ENCODE data around the gene MTFMT.
"Not testable (repeated sequence)": the region's sequence is repeated elsewhere in the genome, so short reads cannot be mapped to it uniquely, and the experiment has no call there.

Gene MTFMT

DNA sequence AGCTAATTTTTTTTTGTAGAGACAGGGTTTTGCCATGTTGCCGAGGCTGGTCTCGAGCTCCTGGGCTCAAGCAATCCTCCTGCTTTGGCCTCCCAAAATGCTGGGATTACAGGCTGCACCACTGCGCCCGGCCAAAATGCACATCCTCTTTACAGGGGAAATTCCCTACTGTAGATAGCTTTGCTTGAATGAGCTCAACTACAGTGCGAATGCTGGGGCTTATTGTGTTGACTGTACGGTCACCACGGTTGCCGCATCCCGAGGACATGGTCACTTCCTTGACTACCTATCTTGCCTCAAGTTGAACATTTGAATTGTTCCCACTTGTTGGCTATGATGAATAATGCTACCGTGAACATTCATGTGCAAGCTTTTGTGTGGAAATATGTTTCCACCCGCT is 5.3 kb upstream of the MTFMT start:
- no peak for DNase-seq

DNA sequence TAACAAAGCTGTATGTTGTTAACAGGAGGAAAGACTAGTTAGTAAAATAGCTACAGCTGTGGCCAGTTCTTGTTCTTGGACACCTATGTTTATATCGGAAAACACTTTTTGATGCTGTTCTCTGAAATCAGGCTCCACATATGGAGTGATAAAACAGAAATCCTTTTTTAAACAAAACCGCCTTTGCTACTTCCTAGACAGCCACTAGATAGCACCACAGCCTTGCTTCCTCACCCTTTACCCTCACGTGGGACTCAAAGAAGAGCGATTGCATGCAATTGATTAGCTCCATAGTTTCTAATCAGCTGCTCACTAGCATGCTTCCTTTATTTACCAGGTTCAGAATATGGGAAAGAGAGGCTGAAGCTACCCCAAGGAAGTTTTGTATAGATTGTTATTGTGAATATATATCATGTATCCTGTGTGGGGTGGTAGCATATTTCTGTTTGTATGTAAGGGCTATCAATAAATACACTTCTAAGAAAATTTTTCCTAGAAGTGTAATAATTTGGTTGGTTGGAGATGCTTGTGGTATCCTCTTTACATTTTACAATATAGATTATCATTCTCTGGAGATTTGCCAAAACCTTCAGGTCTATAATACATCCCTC is 4.3 kb upstream of the MTFMT start:
- peak; percentile 25 for DNase-seq

DNA sequence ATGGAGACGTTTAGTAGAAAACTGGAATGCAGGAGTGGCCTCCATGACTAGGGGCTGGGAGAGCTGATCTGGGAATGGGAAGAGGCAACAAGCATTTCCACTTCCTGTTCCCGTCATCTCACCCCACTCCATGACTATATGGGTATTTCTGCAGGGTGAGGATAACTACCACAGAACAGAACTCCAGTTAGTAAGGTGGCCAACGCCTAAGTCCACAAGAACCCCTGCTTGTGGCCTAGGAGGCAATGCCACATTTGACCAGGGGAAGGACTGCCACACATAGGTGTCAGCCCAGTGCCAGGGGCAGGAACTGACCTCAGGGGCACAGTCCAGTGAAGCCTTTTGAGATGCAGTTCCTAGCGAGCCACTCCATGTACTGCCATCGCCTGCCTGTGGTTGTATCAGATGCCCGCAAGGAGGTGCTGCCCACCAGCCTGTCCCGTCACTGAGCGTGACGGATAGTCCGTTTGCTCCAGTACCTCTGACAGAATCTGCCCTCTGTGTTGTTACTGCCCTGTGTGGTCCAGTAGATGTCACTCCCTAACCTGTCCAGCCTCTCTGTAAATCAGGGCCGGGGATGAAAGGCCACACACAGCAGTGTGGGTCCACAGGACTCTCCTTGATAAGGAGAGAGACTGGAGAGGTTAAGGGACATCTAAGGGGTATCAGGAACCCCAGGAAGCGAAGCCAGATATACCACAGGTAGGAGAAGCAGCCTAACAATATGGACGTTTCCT is 3.5 kb upstream of the MTFMT start:
- DNase-seq: peak; percentile 75

DNA sequence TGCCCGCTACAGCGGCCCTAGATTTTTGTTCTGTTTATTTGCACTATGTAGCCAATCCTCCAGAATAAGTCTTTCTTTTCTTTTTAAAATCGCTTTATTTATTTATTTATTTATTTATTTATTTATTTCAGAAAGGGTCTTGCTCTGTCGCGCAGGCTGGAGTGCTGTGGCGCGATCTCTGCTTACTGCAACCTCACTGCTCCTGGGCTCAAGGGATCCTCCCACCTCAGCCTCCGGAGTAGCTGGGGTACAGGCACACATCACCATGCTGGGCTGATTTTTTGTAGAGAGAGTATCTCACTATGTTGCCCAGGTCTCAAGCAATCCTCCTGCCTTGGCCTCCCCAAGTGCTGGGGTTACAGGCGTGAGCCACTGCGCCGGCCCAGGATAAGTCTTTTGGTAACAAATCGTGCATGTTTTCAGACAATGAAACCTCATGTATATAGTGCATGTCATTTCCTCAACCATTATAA is 333 bp upstream of the MTFMT start:
- DNase-seq: no peak

DNA sequence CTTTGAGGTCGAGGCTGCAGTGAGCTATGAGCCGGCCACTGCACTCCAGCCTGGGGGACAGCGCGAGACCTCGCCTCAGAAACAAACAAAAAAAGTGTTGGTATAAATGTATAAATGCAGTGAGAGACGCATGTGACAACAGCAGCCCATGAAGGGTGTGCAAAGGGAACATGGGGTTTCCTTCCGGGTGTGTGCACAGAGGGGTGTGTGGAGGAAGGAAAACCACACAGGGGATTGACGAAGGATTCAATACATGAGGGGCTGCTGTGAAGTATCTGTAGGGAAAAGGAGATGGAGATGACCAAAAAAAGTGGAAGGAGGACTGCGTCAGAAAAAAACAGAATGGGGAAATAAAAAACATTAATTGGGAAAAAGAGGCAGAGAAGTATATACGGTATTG is 1.1 kb downstream of the MTFMT start:
- no peak for DNase-seq

DNA sequence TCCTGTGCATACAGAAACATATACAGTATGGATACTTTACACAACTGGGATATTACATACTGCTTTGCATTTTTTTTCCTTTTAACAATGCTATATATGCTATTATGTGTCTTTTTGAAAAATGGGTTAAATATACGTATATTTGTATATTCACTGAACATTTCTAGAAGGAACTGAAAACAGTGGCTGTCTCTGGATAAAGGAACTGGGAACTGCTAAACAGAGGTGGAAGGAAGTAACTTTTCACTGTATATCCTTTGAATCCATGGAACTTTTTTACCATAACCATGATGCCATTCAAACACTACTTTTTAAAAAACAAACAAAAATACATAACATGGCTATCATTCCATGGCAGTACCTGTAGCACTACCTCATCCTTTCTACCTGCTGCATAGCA is 1.8 kb downstream of the MTFMT start:
- DNase-seq: no peak

DNA sequence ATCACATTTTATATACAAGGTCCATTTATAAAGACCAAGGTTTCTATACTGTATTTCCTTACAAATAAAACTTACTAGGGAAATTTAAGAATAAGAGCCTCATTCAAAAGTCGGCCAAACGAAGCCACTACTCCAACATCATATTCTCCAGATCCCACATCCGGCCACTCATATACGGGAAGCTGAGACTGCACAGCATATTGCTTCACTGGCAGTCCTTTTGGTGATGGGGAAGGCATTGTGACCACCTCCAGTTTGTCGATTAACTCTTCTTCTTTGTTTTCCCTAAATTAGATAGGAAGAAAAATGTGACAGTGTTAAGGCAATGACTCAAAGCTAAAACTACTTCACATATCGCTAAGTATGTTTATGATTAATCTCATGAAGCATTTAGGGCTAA is 2.7 kb downstream of the MTFMT start:
- no peak for DNase-seq

DNA sequence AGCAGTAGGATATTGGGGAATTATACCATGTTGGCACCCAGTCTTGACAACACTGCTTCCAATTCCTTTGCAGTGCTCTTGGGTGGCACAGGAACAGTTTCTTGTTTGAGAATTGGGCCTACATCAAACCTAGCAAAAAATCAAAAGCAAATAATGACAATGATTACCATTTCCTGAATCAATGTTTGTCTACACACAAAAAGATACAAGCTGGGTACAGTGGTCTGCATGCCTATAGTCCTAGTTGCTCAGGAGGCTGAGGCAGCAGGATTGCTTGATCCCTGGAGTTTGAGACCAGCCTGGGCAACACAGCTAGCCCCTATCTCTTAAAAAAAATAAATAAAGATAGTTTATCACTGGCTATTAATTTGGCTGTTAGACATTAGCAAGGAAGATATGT is 8.0 kb downstream of the MTFMT start:
- no peak for DNase-seq

DNA sequence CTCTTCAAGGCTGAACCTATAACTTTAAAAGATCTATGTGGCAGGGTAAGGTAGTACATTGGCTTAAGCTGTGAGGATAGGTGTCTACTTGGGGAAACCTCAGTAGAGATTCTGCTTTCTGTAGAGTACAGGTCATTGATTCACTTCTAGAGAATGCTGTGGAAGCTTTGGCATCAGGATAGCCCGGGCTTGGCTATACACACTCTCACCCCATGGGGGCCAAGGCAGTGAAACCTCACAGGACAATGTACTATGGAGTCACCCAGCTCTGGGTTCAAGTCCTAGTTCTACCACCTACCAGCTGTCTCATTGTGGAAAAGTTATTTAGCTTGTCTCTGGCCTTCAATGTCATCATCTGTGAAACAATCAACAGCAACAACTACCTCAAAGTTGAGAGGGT is 9.0 kb downstream of the MTFMT start:
- no peak for DNase-seq

DNA sequence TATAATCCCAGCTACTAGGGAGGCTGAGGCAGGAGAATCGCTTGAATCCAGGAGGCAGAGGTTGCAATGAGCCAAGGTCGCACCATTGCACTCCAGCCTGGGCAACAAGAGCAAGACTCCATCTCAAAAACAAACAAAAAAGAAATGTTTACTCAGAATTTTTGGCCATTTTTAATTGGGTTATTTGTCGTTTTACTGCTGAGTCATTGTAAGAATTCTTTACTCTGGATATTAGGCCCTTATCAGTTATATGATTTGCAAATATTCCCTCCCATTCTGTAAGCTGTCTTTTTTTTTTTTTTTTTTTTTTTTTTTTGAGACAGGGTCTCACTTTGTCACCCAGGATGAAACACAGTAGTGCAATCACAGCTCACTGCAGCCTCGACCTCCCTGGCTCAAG is 18.2 kb downstream of the MTFMT start:
- DNase-seq: not testable (repeated sequence)

DNA sequence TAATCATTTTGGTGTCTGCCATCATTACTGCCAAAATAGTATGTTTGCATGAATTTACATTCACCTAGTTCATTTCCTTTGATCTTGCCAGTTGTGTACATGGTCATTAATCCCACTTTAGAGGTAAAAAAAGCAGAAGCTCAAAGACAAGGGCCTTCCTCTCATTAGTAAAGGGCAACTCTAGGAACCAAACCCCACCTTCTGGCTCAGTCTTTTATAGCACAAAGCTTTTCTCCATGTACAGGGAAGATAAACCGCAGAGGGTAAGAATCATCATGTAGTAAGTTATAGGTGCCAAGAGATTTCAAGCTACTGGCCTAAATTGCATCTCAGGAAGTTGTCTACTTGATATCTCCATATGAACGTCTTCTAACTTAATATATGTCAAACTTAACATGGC is 20.5 kb downstream of the MTFMT start:
- no peak for DNase-seq

DNA sequence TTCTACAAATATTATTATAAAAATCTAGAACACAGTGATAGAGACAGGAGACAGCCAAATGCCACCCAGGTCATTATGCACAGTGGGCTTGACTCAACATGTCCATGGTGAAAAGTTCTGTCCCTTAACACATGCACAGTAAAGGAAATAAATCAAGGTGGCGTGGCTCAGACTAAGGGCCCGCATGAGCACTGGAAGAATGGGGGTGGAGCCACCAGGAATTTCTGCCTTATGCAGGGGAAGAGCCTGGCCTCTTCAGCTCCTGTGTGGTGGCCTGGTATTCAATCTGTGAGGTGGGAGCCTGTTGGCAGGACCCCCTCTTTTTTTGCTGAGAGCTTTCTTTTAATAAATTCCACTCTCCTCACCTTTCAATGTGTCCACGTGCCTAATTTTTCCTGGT is 22.6 kb downstream of the MTFMT start:
- no peak for DNase-seq

DNA sequence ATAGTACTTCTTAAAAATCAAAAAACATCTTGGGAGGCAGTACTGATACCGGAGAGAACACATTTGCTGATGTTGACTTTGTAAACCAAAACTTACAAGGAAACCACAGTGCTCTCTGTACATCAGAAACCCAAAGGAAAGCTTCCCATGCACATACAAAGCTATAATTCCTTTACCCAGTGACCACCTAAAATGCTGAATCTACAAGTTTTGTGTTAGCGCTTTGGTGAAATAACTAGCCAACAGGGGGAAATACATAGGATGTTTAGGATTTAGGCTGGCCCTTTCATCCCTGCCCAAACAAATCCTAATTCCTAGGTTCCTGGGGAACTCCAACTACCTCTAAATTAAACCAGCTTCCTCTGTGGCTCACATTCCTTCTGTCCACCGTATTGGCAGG is 24.4 kb downstream of the MTFMT start:
- DNase-seq: no peak

DNA sequence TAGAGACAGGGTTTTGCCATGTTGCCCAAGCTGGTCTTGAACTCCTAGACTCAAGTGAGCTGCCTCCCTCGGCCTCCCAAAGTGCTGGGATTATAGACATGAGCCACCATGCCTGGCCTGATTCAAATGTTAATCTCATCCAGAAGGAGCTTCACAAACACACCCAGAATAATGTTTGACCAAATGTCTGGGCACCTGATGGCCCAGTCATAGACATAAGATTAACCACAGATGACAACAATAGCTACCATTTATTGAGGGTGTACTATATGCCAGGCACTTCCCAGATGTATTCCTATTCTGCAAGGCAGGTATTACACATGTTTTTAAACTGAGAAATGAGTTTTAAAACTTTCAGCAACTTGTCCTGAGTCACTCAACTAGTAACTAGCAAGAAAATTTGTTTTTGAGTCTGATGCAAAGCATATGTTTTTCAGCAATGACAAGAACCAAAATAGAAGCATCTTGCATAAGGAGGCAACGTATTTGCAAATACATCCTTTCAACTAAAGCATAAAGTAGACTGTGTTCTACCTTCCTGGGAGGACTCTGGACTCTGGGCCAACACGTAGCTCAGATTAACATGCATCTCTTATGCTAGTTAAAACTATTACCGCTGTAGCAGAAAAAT is 31.6 kb downstream of the MTFMT start:
- DNase-seq: no peak

DNA sequence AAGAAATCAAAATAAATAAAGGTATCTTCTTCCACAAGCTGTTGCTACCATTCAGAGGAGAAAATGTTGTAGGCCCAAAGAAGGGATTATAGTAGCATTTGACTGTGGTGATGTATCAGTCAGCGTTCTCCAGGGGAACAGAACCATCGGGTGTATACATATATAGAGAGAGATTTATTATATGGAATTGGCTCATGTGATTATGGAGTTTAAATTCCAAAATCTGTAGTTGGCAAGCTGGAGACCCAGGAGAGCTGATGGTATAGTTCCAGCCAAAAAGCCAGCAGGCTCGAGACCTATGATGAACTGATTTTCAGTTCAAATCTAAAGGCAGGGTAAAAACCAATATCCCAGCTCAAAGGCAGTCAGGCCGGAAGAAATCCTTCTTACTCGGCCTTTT is 32.4 kb downstream of the MTFMT start:
- DNase-seq: no peak

DNA sequence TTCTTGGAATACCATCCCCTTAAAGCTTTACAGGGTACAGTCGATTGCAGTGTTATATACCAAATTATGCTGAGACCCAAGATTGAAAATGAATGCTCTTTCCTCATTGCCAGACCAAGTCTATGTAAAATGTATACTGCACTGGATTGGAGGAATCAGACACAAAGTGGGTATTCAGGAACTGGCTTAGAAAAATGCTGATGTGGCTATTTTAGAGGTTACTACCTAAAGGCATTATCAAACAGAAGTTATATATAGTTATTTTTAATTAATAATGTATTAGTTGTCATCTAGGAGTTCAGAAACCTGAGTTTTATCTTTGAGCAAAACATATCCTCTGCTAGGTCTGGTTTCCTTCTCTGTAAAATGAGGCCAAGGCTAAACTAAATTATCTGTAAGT is 36.1 kb downstream of the MTFMT start:
- no peak for DNase-seq

DNA sequence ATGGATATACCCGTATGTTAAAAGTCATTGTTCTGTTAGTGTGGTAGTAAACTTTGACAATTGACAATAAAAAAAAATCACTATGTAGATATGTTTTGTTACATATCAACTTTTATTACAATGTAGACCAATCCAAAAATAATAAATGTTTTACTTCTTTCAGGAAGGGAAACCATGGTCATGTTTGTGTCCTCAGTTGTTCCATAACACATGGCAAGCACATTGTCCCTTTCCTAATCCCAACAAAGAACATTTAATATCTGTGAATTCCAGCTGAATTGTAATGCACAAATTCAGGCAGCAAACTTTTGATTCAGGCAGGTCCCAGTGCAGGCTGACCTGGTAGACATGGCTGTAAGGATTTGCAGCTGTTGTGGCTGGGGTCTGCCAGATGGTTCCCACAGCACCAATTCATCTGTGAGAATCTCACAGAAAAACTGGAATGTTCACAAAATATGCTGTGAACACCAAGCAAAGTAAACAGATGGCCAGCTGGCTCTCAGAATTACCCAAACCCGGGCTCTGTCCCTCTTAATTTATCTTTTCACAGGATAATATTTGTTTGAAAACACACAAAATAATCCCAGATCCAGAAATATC is 37.8 kb downstream of the MTFMT start:
- DNase-seq: no peak

DNA sequence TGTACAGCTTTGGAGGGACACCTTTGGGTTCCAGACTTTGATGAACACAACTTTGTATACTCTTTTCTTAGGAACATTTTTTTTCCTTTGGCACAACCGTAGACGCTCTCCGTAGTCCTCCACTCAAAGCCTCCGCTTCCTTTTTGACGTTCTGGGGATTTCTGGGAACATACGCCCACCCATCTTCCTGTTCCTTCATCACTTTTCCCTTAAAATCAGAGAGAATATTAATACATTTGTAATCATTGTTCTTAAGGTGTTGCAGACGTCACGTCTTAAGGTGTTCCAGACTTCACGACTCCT is 39.3 kb downstream of the MTFMT start:
- DNase-seq: no peak

DNA sequence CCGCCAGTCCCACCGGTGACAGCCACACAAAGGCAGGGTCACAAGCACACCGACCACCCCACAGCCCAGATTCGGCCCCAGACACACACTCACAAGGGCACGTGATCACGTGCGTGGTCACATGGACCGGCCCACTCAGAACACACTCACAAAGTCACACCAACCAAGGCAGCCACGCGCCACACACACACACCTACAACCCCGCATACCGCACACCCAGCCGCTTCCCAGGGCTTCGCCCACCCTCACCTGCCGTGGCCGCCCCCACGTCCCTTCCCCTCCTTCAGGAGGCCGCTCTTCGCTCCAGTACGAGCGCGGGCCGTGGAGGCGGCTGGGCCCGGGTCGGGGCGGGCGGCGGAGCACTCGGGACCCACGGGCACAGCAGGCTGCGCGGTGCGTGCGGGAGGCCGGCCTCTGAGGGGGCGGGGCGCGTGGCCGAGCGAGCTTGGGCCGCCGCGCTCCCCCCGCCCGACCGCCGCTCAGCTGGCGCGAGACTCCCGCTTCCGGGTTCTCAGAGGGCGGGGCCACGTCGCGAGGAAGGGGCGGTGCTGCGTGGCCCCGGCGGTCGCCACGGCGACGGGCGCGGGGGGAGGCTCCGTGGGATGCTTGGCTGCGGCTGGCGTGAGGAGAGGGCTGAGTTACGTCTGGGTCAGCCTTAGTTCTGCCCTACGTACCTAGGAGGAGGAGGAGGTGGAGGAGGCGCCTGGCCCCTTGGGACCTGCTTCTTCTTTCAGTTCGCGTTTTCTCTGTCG is 39.8 kb downstream of the MTFMT start, which contains the start of gene SPG21:
SPG21 (minus strand) TSS at position 499 of the 752 bp plus-strand sequence. CDS start 6,345 bp downstream, outside the sequence.
- DNase-seq: peak; percentile 92

DNA sequence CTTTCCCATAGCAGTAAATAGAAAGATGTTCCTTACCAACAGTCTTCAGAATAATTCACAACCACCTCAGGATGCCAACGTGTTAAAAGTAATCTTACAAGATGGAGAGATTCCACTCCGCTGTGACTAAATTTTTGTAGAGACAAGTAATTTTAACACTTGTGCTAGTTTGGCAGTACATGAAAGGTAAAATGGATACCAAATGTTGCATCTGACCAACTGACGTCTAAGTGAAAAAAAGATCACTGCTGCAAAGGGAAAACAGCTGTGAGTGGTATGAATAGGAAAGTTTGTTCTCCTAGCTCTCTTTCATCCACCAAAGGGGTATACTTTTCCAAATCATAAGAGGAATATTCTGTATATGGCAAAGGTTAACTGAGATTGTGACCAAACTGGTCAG is 42.3 kb downstream of the MTFMT start:
- DNase-seq: no peak

DNA sequence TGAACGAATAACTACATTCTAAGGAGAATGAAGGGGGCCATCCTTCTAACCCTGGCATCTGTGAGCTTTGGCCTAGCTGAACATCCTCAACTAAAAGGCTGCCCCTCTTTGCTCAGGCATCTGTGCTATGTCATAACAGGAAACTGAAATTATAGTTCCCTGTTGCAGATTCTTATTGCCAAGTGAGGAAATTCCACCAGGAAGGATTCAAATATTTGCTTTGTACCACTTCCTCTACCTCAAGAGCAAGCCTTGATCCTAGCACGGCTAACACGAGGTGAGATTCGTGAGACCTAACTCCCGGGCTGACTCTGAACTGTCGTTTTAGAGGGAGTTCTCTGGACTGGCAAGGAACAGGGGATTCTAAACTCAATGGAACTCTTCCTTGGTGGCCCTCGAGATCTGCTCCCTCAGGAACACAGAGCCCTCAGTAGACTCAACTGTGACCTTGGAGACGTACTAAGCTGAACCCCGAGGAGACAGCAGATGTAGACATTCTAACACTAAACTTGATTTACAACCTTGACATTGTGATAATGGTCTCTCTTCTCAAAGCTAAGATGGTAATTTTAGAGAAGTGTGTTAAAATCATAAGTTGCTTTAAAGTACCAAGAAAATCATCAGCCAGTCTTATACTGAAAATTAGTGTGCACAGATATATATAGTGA is 43.9 kb downstream of the MTFMT start:
- DNase-seq: no peak

DNA sequence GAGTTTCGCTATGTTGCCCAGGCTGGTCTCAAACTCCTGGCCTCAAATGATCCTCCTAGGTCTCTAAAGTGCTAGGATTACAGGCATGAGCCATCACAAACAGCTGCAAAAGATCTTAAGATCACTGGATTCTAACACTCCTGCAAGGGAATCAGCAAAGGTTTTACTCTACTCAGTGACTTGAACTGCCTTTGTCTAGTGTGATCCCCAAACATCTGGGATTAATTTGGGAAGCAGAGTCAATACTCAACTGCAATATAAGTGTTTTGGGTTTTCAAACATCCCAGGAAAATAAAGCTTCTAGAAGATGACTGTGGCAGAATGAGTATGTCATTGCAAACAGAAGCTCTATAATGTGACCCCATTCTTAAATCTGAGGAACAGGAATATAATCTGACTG is 47.0 kb downstream of the MTFMT start:
- DNase-seq: no peak
